ENCODE results near the gene MYCL.
"Not testable (repeated sequence)": the region's sequence is repeated elsewhere in the genome, so short reads cannot be mapped to it uniquely, and the experiment has no call there.

Gene MYCL

DNA sequence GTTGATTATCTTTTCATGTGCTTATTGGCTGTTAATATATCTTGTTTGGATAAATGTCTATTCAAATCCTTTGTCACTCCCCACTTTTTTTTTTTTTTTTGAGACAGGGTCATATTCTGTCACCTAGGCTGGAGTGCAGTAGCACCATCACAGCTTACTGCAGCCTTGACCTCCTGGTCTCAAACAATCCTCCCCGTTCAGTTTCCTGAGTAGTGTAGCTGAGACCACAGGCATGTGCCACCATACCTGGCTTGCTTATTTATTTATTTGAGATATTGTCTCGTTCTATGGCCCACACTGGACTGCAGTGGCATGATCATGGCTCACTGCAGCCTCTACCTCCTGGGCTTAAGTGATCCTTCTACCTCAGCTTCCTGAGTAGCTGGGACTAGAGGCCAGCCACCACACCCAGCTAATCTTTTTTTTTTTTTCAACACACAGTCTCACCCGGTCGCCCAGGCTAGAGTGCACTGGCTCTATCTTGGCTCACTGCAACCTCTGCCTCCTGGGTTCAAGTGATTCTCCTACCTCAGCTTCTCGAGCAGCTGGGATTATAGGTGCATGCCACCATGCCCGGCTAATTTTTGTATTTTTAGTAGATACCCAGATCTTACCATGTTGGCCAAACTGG lies 13.9 kb upstream of the MYCL start:
- DNase-seq: no peak

DNA sequence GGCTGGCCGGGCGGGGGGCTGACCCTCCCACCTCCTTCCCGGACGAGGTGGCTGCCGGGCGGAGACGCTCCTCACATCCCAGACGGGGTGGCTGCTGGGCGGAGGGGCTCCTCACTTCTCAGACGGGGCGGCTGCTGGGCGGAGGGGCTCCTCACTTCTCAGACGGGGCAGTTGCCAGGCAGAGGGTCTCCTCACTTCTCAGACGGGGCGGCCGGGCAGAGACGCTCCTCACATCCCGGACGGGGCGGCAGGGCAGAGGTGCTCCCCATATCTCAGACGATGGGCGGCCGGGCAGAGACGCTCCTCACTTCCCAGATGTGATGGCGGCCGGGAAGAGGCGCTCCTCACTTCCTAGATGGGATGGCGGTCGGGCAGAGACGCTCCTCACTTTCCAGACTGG lies 11.4 kb upstream of the MYCL start:
- not testable (repeated sequence) for DNase-seq

DNA sequence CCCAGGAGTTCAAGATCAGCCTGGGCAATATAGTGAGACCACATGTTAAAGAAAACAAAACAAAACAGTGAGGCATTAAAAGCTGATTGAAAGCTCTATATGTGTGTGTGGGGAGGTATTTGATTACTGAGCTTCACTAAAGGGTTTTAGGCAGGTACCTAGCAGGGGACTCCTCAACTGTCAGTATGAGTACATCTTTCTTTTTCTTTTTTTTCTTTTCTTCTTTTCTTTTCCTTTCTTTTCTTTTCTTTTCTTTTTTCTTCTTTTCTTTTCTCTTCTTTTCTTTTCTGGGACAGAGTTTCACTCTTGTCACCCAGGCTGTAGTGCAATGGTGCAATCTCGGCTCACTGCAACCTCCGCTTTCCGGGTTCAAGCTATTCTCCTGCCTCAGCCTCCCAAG lies 8.5 kb upstream of the MYCL start:
- DNase-seq: no peak

GRCh38 chr1:39908534-39908933 lies 6.8 kb upstream of the MYCL start:
- DNase-seq: no peak

GRCh38 chr1:39907528-39908453 lies 6.1 kb upstream of the MYCL start:
- DNase-seq: no peak

DNA sequence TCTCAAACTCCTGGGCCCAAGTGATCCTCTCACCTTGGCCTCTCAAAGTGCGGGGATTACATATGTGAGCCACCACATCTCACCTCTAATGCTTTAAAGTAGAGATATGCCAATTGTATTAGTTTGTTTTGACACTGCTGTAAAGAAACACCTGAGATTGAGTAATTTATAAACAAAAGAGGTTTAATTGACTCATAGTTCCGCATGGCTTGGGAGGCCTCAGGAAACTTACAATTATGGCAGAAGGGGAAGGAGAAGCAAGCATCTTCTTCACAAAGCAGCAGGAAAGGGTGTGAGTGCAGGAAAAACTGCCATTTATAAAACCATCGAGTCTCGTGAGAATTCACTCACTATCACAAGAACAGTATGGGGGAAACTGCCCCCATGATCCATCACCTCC lies 3.5 kb upstream of the MYCL start:
- no peak for DNase-seq

GRCh38 chr1:39902460-39902807 lies 717 bp upstream of the MYCL start:
- DNase-seq: no peak

GRCh38 chr1:39901464-39901713 lies 328 bp downstream of the MYCL start:
- DNase-seq: no peak

DNA sequence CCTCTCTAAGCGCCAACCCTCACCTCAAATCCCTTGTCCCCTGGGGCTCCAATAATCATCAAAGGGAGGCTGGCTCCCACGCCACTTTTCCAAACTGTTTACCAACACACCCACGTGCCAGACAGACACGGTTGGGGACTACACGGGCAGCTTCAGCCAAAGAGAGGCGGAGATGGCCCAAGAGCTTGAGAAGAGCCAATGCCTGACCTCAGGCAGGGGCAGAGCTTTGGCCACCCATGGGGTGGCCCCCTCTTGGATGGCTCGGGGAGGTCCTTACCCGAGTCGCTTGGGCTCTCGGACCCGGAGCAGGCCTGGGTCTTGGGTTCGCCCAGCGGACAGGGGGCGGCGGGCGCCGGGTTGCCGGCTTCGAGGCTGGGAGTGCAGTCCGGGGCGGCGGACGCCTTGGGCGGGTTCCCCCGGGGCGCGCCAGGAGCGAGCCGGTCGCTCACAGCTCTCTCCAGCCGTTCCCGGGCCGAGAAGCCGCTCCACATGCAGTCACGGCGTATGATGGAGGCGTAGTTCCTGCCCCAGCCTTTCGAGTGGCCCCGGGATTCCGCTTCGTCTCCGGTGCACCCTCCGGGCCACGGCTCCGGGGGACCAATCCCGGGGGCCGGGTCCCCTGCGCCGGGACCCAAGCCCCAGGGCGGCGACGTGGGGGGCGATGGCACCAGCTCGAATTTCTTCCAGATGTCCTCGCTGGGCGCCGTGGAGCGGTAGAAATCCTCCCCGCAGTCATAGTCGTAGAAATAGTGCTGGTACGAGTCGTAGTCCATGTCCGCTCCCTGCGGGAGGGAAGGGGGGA lies 854 bp downstream of the MYCL start:
- no peak for DNase-seq

GRCh38 chr1:39899611-39900538 lies 1.8 kb downstream of the MYCL start:
- no peak for DNase-seq

DNA sequence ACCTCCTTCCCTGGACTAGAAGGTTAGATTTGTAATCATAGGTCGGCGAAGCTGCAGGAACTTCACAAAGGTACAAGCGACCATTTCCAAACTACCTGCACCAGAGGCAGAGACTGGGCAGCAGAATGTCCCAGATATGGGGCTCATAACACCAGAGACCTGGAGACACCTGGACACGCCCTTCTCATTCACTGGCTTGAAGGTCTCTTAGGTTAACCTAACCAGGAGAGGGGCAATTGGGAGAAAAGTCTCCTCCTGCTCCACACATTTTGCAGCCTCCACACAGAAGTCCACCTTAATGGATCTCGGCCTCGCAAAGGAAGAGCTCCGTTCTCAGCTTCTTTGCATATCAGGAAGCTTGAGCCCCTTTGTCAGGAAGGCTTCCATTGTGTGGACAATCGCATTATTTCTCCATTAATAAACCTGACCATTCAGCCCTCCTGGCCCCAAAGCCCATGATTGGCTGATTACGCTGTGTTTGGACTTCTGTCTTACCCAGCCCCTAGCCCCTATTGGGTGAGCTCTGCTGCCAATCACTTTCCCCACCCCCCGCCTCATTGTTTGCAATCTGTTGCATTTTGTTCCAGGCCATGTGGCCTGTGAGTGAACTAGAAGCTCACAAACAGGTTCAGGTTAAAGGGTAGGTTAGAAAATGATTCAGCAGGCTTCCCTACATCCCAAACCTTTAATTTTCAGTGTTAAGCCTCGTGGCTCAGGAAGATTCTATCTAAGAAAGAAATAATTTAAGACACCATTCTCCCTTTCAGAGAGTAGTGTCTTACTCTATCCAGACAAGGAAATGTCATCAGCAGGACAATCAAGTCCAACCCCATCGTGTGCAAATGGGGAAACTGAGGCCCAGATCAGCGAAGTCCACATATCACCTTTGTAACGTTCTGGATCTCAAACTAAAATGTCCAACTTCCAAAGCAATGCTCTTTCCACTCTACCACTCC lies 2.8 kb downstream of the MYCL start:
- DNase-seq: no peak

DNA sequence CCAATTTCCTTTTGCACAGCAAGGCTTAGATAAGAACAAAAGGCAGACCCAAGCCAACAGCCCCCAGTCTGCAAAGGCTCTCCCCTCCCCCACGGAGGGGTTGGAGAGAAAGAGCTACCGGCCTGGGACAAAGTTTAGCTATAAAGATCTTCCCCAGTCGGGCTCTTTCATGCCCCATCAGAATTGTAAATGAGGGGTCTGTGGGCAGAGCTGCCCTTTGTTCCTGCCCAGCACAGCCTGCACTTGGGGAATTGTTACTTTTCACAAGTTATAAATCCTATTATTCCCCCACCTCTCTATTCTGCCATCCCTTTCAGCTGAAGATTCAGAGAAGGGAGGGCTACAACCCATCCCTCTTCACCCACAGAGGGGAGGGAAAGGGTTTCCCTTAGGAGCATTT lies 3.5 kb downstream of the MYCL start:
- DNase-seq: no peak

DNA sequence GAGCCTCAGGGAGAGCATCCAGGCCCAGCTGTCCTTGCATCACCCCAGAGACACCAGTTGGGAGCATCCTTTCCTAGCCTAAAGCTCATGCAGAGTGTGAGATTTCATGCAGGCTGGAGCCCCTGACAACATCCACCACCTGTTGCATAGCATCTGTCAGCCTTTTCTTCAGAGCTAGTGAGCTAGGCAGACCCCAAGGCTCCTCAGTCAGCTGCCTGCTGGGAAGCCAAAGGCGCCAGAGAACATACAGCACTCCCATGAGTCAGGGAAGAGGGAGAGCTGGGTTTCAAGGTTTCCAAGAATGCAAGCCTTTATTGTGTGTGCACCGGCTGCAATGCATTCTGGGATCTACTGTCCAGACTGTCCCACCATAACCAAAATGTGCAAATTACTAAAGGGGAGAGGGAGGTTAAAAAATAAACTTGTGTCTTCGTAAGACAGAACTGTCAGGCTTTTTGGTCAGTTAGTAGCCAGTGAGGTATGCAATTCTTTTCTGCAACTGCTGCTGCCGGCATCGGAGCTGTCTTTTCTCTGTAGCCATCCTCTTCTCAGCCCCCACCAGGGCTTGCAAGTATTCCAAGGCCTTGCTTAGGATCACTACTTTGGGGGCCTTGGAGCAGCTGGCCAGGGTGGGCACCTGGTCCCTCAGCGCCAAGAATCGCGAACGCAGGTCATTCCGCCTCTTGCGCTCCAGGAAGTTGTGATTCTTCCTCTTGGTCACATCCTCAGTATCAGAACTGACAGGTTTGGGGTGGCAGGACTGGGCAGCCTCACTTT lies 4.6 kb downstream of the MYCL start:
- DNase-seq: no peak

DNA sequence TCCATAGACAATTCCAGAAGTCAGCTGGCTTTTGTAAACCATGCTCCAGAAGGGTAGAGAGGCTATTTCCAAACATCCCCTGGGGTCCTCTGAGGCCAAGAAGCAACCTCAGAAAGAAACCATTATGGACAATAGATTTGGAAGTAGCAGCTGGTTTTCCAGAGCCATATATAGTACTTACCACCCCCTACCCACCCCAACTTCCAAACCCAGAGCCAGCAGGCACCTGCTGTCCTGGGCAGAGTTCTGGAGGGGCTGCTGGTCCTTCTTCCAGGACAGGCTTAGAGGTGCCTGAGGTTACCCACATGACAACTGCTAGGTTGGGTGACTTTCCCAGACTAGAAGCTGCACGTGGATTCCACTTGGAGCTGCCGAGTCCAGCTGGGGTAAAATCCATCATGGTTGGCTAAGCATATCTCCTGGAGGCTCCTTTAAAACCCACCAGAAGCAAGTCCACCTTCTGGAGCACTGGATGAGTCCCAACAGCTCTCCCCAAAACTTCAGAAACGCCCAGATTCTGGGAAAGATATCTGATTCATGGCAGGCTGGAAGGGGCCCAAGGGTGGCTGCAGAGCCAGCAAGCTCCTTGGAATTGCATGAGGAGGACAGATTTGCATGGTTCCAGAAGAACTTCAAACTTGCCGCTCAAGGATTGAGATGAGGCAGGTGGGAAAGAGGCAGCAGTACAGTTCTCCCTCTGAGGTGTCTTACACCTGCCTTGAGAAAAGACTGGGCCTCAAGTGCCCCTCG lies 5.8 kb downstream of the MYCL start:
- no peak for DNase-seq

DNA sequence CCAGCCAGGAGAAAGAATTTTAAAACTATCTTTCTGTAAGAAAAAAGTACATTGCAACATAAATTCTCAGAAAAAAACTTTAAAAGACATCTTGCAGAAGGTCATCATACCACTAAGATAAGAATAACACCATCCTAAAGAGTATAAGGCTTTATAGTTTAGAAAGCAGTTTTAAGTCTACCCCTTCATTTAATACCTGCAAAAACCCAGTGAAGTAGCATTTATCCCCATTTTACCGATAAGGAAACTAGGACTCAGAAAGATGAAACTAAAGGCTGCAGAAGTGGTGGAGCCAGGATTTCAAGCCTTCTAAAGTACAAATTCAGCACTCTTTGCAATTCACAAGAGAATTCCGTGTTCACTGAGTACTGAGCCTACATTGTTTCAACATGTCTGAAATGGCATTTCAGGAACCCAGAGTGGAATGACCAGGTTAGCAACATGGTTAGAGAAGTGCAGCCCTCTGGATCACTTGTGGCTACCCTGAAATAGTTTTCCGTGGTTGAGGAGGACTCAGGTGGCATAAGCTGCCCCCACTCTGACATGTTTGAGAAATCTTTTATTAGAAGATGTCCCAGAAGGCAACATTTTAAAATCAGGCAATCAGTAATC lies 6.7 kb downstream of the MYCL start:
- DNase-seq: no peak

DNA sequence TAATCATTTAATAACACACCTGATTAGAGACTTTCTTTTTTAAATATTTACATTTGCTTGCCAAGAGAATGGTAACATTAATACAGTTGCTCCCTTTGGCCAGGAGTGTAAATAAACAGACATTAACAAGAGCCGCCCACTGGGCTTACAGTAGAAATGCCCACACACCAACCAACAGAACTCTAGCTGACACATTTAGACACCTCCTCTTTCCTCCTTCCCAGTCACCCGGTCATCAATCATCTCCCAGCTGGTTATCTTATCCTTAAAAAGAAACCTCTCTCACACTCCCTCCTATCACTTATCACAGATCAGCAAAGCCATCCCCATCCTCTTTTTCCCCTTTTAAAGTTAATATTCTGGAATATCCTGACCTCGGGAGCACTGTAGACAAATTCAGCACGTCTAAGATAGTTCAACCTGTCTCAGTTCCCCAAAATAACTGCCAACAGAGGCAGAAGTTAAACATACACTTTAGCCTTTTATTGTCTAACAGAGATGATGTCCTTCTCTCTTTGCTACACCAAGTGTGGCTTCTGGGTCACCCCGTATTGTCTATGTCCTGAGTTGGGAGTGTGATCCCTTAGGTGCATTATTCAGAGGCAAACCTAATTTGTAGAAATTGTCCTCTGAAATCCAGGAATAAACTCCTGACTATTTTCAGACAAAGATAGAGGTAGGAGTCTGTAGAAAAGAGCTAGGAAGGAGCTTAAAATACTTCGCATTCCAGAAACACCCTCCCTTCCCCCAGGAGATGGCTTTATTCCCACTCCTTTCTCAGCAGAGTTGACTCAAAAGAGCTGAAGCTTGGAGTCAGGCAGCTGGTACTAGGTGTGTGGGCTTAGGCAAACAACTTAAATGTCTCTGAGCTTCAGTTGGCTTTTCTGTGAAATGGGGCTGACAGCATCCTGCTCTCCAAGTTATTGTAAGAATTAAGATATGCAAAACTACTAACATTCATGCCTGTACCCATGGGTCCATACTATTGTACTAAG lies 8.8 kb downstream of the MYCL start:
- DNase-seq: no peak

- DNase-seq: no peak
These were observed 10.8 kb downstream of the MYCL start for GRCh38 chr1:39890880-39891279.

DNA sequence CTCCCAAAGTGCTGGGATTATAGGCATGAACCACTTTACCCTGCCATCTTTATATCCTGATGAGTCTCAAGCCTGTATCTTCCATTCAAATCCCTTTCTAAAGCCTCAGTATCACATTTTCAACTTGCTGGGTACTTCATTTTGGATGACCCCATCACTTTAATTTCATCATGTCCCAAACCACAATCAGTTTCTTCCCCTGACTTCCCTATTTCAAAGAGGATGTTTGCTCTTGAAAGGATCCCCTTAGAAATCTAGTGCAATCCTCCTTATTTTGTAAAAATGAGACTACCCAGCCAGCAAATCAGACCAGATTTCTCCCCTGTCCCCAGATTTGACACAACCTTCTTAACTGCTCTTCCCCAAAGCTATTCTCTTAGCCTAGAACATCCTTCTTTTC lies 11.4 kb downstream of the MYCL start:
- no peak for DNase-seq

All from SHP77 (cell line).